GM12801 (cell line): ENCODE results near the gene PATJ.

Experiments used
- CTCF ChIP-seq: IDR thresholded peaks from one replicate; pipeline ENCODE4 v1.5.1; 2011; ENCODE audit warnings: control low read depth; ENCODE audit not compliant: insufficient read length; ENCODE audit errors: extremely low read depth

PATJ gene

GRCh38 chr1:62128745-62129144 lies 386.5 kb downstream of the PATJ start:
- no peak for TF ChIP-seq CTCF

GRCh38 chr1:62131093-62131725 lies 388.9 kb downstream of the PATJ start:
- TF ChIP-seq CTCF: peak; percentile 72

- no peak for TF ChIP-seq CTCF
Observed at GRCh38 chr1:62138029-62138428, 395.7 kb downstream of the PATJ start.

GRCh38 chr1:62139410-62139809 lies 397.1 kb downstream of the PATJ start:
- TF ChIP-seq CTCF: no peak

GRCh38 chr1:62140666-62141065 lies 398.4 kb downstream of the PATJ start:
- no peak for TF ChIP-seq CTCF

GRCh38 chr1:62142496-62142895 lies 400.2 kb downstream of the PATJ start:
- TF ChIP-seq CTCF: no peak

GRCh38 chr1:62144238-62144831 lies 402.1 kb downstream of the PATJ start:
- no peak for TF ChIP-seq CTCF
